Stimulated activated CD8-positive, alpha-beta memory T cell treated with anti-CD3 and anti-CD28 coated beads, Interleukin-4, amount 100 ng/mL, for 24 hours (primary cell): ENCODE data around the gene PIM3.

Experiments
- DNase-seq: peaks from one replicate; pipeline ENCODE4 v3.0.0-alpha.2; 2020; ENCODE audit warnings: low read depth

Gene PIM3

DNA sequence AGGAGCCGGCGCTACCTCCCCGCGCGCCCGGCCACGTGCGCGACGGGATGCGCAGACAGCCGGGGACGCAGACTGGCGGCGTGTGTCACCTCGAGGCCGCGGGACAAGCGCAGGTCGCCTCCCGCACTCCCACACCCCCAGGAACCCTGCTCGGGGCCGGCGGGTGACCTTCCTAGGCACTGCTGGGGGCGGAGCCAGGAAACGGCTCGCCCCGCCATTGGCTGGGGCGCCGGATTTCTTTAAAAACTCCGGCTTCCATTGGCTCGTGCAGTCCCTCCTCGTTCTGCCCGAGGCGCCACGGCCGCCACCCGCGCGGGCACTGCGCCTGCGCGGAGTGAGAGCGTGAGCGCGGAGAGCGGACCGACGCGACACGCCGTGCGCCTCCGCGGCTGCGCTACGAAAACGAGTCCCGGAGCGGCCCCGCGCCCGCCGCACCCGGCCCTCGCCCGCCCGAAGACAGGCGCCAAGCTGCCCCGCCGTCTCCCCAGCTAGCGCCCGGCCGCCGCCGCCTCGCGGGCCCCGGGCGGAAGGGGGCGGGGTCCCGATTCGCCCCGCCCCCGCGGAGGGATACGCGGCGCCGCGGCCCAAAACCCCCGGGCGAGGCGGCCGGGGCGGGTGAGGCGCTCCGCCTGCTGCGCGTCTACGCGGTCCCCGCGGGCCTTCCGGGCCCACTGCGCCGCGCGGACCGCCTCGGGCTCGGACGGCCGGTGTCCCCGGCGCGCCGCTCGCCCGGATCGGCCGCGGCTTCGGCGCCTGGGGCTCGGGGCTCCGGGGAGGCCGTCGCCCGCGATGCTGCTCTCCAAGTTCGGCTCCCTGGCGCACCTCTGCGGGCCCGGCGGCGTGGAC is at the start of gene PIM3:
PIM3 (plus strand) TSS at position 614 of the 846 bp plus-strand sequence; CDS start at position 790, 176 bp downstream.
- peak; percentile 89 for DNase-seq

DNA sequence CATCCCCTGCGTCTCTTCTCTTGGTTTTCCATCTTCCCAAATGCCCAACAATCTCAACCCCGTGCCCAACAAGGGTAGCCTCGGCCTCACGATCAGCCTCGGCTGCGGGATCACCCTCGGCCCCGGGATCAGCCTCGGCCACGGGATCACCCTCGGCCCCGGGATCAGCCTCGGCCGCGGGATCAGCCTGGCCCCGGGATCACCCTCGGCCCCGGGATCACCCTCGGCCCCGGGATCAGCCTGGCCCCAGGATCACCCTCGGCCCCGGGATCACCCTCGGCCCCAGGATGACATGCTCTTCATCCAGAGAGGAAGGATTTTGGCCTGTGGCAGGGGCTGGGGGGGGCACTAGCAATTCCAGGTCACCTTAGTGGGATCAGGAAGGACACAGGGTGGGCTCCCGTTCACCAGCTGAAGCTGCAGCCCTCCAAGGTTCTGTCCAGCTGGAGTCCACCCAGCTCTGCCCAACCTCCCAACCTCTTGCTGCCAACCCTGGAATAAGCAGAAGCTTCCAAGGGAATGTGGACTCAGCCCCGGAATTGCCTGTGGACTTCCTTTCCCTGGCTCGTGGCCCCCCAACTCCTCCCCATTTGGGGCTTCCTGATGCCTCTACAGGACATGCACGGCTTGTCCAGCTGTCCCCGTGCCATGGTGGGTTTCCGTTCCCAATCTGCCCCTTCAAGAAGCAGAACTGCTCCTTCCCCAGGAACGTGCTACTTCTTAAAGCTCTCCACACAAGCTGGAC is 48.5 kb upstream of the PIM3 start:
- DNase-seq, result no peak

DNA sequence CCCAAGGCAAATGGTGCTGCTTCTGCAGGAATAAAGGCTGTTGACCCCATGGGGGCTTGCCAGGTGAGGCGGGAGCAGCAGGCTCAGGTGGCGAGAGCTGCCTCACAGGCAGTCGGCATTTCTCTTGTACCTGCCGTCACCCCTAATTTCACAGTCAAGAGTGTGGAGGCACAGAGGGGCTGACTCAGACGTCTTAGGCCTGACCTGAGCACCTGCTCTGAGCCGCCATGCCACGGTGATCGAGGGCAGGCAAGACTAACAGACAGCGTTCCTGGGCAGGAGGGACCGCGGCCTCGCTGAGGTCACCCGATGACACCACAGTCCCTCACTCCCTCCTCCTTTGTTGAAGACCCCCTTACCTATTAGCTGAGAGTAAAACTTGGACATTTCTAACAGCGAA is 47.5 kb upstream of the PIM3 start:
- no peak for DNase-seq

DNA sequence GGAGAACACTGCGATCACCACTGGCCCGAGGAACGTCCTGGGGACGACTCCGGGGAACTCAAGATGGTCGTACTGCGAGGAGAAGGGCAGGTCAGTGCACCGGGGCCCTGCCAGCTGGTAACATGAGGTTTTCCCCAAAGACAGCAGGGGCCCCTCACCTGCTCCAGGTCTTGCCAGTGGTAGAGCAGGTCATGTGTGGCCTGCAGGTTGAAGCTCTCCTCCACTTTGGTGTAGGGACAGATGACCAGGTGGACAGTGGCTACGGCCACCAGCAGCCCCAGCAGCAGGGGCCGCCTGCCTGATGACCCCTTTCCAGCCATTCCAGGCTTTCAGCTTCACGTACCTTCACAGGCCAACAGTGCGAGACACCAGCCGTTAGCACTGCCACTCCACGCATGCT is 47.1 kb upstream of the PIM3 start:
- DNase-seq, result no peak

DNA sequence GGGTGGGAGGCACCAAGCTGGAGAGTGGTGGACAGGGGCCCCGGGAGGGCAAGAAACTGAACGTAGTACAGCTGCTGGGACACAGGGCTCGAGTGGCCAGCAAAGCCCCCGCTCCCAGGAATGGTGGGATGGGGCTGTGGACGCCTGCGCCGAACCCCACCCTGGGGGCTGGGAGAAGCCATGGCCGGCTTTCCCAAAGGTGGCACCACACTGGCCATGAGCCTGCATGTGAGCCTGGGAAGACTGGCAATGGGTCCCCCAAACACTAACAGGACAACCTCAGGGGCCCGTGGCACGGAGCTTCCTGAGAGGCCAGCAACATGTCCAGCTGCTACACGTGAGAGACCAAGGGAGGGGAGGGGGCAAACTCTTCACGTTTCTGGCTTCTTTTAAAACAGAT is 46.3 kb upstream of the PIM3 start:
- DNase-seq, result no peak

DNA sequence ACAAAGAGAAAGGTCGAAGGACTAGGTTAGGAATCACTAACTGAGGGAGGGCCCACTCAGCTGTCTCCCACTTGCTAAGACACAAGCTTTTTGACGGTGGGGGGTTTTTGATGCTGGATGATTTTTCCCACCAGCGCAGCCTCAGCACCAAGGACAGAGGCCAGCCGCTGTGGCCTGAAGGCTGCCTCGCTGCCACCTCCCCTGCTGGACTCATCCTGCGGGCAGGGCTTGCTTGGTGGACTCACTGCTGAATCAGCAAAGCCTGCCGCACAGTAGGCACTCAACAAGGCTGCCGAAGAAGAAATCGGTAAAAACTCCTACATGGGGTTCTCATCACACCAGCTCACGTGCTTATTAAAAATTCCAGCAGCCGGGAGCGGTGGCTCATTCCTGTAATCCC is 45.0 kb upstream of the PIM3 start:
- no peak for DNase-seq

DNA sequence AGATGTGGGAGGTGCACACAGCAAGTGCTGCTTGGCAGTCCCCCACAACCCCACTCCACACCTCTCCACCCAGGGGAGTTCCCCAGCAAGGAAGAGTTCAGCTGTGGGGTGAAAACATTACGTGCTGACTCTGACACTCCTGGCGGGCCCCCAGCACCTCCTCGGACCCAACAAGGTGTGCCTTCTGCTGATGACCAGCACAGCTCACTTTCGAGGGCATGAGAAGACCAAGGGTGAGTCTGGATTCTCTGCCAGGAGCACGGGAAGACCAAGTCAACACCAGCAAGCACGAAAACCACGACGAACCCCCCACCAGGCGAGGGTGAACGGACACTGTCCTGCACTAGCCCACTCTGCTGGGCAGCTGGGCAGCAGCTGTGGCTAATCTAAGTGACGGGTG is 43.7 kb upstream of the PIM3 start:
- DNase-seq, result no peak

DNA sequence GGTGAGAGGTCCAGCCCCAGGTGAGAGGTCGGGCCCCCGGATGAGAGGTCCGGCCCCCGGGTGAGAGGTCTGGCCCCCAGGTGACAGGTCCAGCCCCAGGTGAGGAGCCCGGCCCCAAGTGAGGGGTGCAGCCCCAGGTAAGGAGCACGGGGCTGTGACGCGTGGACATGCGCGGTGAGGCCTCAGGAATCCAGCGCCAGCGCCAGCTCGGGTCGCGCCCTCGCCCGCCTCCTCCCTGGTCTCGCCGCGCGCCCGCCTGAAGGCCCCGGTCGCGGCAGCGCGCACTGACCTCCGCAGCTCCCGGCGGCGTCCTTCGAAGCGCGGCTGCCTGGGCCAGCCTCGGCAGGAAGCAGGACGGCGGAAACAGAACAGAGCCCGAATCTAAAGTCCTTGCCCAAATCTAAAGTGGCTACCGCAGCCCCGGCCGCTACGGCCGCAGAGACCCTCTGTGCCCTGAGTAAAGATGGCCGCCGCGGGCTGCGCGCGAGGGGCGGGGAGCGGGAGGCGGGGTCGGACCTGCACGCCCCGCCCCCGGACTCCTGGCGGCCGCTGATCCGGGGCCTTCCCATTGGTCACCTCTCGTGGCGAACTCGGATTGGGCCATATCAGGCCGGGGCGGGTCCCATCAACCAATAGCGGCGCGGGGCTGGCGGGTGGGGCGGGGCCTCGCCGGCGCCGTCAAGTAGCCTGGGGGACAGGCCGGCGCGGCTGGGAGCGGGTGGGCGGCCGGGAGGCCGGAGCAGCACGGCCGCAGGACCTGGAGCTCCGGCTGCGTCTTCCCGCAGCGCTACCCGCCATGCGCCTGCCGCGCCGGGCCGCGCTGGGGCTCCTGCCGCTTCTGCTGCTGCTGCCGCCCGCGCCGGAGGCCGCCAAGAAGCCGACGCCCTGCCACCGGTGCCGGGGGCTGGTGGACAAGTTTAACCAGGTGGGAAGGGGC is 42.3 kb upstream of the PIM3 start, which contains the start of the genes ALG12 and CRELD2:
ALG12 (minus strand) TSS at position 465 of the 937 bp plus-strand sequence. CDS start 4,673 bp downstream, outside the sequence.
CRELD2 (plus strand) TSS at position 661 of the 937 bp plus-strand sequence; CDS start at position 797, 136 bp downstream.
- peak; percentile 94 for DNase-seq

DNA sequence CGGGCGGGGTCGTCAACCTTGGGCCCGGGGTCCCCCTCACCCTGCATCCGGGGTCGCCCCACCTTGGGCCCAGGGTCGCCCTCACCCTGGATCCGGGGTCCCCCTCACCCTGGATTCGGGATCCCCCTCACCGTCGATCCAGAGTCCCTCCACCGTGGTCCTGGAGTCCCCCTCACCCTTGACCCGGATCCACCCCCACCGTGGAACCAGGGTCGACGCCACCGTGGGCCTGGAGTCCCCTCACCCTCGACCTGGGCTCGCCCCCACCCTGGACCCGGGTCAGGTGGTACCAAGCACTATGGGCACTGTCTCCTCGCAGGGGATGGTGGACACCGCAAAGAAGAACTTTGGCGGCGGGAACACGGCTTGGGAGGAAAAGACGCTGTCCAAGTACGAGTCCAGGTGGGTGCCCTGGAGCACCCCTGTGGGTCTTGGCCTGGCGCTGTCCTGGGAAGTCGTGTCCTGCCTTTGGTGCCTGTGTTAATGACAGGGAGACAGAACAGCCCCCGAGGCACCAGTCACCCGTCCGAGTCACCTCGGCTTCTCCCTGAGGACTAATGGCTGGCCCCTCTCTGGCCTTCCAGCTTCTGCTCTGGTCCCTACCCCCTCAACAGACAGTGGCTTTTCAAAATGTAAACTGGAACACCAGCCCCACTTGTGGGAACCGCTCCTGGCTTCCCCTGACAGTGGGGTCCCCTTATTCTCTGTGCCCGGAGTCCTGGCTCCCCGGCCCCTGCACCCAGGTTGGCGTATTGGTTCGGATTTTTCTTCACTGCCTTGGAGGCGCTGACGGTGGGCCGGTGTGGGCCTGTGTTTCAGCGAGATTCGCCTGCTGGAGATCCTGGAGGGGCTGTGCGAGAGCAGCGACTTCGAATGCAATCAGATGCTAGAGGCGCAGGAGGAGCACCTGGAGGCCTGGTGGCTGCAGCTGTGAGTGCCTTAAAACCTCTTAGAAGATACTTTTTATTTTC is 41.4 kb upstream of the PIM3 start:
- DNase-seq, result no peak

DNA sequence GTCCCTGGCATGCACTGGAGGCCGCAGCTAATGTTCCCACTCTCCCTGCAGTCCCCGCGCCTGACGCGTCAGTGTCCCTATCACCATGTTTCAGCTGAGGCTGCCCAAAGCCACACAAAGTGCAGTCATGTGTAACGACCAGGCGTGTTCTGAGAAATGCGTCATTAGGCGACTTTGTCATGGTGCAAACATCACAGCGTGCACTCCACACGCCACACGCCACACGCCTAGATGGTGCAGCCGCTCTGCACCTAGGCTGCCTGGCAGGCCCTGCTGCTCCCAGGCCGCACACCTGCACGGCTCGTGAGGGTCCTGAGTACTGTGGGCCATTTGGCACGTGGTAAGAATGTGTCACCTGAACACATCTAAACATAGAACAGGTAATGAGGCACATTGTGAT is 39.7 kb upstream of the PIM3 start:
- DNase-seq, result no peak

DNA sequence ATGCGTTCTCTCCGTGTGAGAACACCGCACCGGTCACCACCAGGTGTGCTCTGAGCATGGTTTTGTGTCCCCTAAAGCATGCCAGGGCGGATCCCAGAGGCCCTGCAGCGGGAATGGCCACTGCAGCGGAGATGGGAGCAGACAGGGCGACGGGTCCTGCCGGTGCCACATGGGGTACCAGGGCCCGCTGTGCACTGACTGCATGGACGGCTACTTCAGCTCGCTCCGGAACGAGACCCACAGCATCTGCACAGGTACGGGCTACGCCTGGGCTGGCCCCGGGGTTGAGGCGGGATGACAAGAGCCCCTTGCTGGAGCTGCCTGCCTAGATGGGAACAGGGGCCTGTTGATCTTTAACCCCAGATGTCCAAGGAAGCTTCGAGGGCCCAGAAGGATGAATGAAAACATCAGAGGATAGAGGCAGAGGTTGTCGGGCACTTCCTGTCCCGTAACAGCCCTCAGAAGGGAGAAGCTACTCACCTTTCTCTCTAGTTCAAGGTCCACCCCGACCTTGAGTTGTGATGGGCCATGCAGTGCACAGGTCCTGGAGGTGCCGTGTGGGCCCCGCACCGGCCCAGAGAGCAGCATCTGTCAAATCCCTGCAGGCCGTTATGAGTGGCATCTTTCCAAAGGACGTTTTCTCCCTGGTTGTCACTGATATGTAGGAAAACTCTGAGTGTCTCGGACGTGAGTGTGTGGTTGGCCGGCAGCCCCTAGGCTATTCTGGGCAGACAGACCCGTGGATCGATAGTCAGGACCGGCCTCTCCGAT is 38.9 kb upstream of the PIM3 start:
- DNase-seq, result no peak

DNA sequence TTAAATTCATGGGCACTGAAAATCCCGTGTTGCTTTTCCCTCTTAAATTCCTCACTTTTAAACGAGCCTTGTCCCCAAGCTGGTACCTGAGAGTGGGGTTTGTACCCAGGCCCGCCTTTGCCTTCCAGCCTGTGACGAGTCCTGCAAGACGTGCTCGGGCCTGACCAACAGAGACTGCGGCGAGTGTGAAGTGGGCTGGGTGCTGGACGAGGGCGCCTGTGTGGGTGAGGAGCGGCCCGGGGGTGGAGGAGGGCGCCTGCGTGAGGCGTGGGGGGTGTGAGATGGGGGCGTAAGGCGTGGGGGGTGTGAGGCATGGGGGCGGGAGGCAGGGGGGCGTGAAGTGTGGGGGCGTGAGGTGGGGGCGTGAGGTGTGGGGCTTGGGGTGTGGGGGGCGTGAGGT is 38.1 kb upstream of the PIM3 start:
- no peak for DNase-seq

DNA sequence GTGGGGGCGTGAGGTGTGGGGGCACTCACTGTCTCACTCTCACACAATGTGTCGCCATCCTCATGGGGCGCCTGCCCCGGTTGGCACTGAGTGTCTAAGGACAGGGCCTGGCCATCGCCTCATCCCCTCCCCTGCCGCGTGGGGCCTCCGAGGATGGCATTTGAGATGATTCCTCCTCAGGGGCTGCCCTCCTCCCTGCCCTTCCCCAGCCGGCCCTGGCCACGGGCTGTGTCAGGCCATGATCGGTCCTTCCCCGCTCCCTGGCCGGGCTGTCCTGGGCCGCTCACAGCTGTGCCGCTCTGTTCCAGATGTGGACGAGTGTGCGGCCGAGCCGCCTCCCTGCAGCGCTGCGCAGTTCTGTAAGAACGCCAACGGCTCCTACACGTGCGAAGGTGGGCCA is 37.6 kb upstream of the PIM3 start:
- no peak for DNase-seq

DNA sequence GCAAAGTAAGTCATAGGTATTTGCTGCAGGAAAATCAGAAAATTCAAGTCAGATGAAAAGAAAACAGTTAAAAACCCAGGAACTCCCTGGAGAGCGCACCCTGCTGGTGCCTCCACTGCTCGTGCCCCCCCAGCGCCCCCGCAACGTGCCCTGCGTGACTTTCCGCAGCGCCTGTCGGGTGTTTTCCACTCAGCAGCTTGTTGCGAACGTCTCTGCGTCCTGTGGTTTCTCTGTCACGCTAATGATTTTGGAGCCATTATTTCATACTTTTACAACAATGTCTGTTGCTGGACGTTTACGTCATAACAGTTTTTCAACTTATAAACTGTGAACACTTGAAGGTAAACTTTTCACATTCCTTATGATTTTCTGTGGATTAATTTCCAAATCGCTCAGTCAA is 37.1 kb upstream of the PIM3 start:
- DNase-seq, result no peak

DNA sequence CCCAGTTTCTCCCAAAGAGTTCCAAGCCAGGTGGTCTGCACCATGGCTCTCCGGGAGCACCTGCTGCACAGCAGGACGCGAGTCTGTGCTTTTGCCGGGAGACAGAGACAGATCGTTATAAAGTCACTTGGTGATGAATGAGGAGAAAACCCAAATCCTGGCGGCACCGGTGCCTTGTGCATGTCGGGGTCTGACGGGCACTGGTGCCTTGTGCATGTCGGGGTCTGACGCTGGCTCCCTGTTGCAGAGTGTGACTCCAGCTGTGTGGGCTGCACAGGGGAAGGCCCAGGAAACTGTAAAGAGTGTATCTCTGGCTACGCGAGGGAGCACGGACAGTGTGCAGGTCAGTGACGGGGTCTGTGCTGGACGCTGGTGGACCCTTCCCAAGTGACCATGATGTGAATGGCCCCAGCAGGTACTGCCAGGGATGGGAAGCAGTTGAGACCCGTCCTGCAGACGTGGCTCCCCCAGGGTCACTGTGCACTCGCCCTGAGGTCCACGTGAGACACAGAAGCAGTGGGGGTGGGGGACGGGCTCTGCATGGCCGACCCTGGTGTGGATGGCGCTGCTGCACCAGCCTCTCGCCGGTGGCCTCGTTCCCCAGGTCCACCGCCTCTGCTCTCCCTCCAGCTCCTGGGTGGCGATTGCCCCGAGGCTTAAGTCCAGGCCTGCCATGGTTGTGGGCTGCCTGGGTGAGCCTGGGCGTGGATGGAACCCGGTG is 36.3 kb upstream of the PIM3 start:
- DNase-seq, result no peak

DNA sequence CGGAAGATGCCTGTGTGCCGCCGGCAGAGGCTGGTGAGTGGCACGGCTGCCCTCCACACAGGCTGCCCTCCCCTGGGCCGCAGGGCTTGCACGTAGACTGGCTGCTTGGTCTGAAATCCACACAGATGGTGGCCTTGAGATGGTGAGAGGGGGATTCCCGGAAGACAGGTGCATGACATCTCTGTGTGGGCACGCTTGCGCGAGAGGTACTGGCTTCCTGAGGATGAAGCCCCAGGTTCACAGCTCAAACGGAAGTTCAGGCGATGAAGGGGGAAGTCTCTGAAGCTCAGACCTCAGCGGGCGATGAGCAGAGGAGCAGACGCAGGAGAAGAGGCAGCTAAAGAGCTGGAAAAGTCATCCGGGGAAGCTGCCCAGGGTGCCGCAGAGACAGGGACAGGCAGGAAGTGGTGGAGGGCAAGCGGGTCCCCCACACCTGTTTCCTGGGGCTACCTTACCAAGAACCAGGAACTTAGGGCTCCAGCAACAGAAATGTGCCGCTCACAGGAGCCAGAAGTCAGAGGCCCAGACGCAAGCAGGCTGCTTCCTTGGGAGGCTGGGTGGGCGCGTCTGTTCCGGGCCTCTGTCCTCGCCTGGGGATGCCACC is 34.9 kb upstream of the PIM3 start:
- DNase-seq, result no peak

DNA sequence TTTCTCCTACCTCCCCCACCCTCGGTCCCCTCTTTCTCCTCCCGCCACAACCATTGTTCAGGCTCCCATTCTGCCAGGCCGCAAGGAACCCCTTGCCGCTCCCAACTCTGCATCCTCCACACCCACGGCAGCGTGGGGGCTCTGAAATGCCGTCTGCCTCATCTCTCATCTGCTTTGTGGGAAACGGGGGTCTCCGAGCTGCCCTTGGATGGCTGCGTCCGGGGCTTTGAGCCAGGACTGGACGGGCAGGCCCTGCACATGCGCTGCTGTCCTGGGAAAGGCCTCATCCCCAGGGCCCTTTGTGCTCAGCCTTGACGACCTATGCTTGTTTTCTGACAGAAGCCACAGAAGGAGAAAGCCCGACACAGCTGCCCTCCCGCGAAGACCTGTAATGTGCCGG is 33.7 kb upstream of the PIM3 start:
- DNase-seq, result no peak

DNA sequence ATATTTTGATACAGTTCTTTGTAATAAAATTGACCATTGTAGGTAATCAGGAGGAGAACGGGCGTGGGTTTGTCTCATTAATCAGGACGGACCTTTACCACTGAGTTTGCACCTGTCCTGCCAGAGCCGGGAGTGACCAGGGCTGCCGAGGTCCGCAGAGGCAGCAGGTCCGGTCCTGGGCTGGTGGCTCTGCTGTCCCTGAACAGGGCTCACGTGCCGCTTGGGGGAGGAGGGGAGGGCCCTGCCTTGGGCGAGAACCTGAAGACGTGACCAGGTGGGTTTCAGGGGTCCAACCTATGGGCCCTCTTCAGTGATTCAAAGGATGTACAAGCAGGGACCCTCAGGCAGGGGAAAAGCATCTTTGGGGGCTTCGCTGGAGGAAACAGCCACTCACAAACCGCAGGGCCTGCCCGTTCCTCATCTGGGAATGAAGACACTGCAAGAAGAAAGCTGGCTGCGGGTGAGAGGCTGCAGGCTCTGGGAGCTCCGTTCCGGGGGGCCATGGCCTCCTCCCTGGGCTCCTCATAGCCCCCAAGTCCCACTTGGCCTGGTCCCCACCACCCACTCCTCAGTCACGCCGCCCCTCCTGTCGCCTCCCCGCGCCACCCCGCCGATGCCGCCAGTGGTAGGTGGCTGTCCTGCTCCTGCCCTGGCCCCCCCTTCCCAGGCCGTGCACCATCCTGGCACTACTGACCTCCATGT is 32.9 kb upstream of the PIM3 start:
- no peak for DNase-seq

DNA sequence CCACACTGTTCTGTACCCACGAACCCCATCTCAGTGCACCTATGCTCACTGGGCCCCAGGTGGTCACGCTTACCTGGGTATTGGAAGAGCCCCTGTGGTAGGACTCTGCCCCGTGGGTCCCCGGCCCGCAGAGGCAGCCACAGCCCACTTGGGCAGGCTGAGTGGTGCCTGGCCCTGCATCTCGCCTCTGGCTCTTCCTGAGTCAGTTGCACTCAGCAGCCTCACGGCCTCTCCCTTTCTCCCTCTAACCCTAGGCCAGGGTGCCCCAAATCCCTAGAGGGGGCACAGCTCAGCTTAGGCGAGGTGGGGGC is 32.4 kb upstream of the PIM3 start:
- DNase-seq, result no peak
